Pancreas (tissue), 10 donors: ENCODE measurements around the gene CORO1C. TPM values are rescaled to one million over a fixed set of nuclear protein-coding genes. Genes with fewer than 3 reads are reported as not detected.
A peak's percentile ranks its signal among the peaks of the same experiment; 100 is the strongest.

Experiments
- ATAC-seq, 4 donors: fragments of 200-7000 bp; cut with Tn5 transposase; one replicate each; pipeline versions ENCODE4 v1.8.0 to v1.9.1; 2020; ENCODE audit warnings: mild to moderate bottlenecking in 4 of 4, moderate library complexity in 4 of 4
- DNase-seq, 6 donors: peaks; one replicate each; pipeline ENCODE4 v3.0.0-alpha.2; 2020
- FAIRE-seq: peaks from 2 replicates; lab custom pipeline; 2012; peaks lifted over from hg19 to GRCh38; lab: Jason Lieb, UNC
- H3K27ac ChIP-seq, 4 donors: fragments of 200-600 bp; sonication (generic); 1 replicate in 3 of 4; 2 replicates in 1 of 4; pipeline versions ENCODE4 v1.5.0 to v1.8.0; 2020
- H3K27me3 ChIP-seq, 4 donors: fragments of 200-600 bp; one replicate each; pipeline ENCODE4 v1.8.0; 2021
- H3K36me3 ChIP-seq, 3 donors: fragments of 200-600 bp; sonication (generic) in 1 of 3; one replicate each; pipeline versions ENCODE4 v1.5.0 to v1.8.0; 2020 to 2021
- H3K4me1 ChIP-seq, 3 donors: fragments of 200-600 bp; one replicate each; pipeline ENCODE4 v1.8.0; 2021
- H3K4me3 ChIP-seq, 4 donors: fragments of 200-600 bp; sonication (generic) in 2 of 4; one replicate each; pipeline versions ENCODE4 v1.5.0 to v1.8.0; 2020 to 2021
- H3K9me3 ChIP-seq, 4 donors: fragments of 200-600 bp; one replicate each; pipeline ENCODE4 v1.8.0; 2021
- CTCF ChIP-seq, 4 donors: fragments of 200-600 bp; sonication (generic) in 3 of 4; IDR thresholded peaks; one replicate each; pipeline versions ENCODE4 v1.5.0 to v1.8.0; 2021; ENCODE audit warnings: antibody characterized with exemption in 4 of 4
- WGBS, 2 donors: extraction: QIAGEN DNeasy Blood & Tissue Kit; methylation state at CpG; one replicate each; pipeline ENCODE4 v1.1.7; 2013; 5-methylcytosine and 5-hydroxymethylcytosine counted together
- intact Hi-C, 3 donors: fragments of 100-400 bp; cut with DNase I; formaldehyde crosslinking; loops; one replicate each; pipeline versions ENCODE4 v1.11.1 to v1.14.2; 2022
- polyA plus RNA-seq, 2 donors: library from polyadenylated mRNA; stranded (reverse); fragments of 200-250 nt; gene quantifications; one replicate each; pipeline ENCODE4 v1.2.3, GENCODE V29; 2013
- total RNA-seq, 6 donors: library from RNA; stranded (reverse); fragmentation: NEBNext Ultra II Directional in 4 of 6; extraction: Animal tissue kit (Norgen Biotek cat#: 25700) in 4 of 6; gene quantifications; one replicate each; pipeline versions ENCODE4 v1.2.1 to v1.2.4, GENCODE V29; 2021 to 2023
- donor health status: healthy with polysubstance abuse.
- donor health status: DM: no; HTN: no; CAD: no; lungs with moderate emphysema.
- donor health status: DM: no; HTN: no; CAD: no.
- donor health status: control.
- donor health status: control.
- donor health status: Bipolar disorder and iron deficiency.
- donor health status: DM: yes; HTN: yes; CAD: no.
- donor health status: DM: no; HTN: no; CAD: no.
- donor health status: DM: no; HTN: no; CAD: no.
- donor health status: DM: yes; HTN: yes; CAD: no.

The CORO1C gene
- total and polyA plus RNA-seq, 8 donors = 9.9 to 62.3 (median 15.4) TPM

GRCh38 chr12:108678104-108678730 is 53.1 kb downstream of the CORO1C start:
- Histone ChIP-seq H3K9me3 (no peaks in the 10 kb centered on the region), H3K4me1 (peaks cover 0 to 10% (median 8%) of the 10 kb centered on the region in 3 donors), H3K36me3 (no peaks in the 10 kb centered on the region), H3K4me3 (no peak overlapping the region), H3K27me3 (no peaks in the 10 kb centered on the region), H3K27ac (no peak overlapping the region)
- FAIRE-seq = no peak
- no peak for ATAC-seq
- no peak for TF ChIP-seq CTCF (IDR thresholded peaks at IDR 0.05)
- intact Hi-C loops = no loop called here
- 90 to 93% methylated on average over 9 of the region's 9 CpGs for WGBS, 2 donors
- DNase-seq = no peak

GRCh38 chr12:108677381-108677780 is 53.9 kb downstream of the CORO1C start:
- DNase-seq (no peak), ATAC-seq (peak in 2 of 4 donors; percentile 62 to 67), FAIRE-seq (no peak)
- Histone ChIP-seq H3K36me3 (no peaks in the 10 kb centered on the region), H3K27me3 (no peaks in the 10 kb centered on the region), H3K4me3 (no peak overlapping the region), H3K27ac (no peak overlapping the region), H3K4me1 (peaks cover 0 to 9% (median 8%) of the 10 kb centered on the region in 3 donors), H3K9me3 (no peaks in the 10 kb centered on the region)
- 54 to 59% methylated on average over 3 of the region's 3 CpGs for WGBS, 2 donors
- intact Hi-C loops = no loop called here
- no peak for TF ChIP-seq CTCF (IDR thresholded peaks at IDR 0.05)

- FAIRE-seq (no peak), ATAC-seq (no peak), DNase-seq (no peak)
- Histone ChIP-seq H3K9me3 (no peaks in the 10 kb centered on the region), H3K4me1 (peaks cover 0 to 8% (median 5%) of the 10 kb centered on the region in 3 donors), H3K36me3 (no peaks in the 10 kb centered on the region), H3K27me3 (no peaks in the 10 kb centered on the region), H3K4me3 (no peak overlapping the region), H3K27ac (no peak overlapping the region)
- TF ChIP-seq CTCF (IDR thresholded peaks at IDR 0.05) = no peak
- intact Hi-C loops = no loop called here
- WGBS, 2 donors = 75 to 76% methylated on average over 5 of the region's 5 CpGs
These were observed 54.6 kb downstream of the CORO1C start for GRCh38 chr12:108676707-108677106.

GRCh38 chr12:108675792-108676191 is 55.5 kb downstream of the CORO1C start:
- Histone ChIP-seq H3K36me3 (no peaks in the 10 kb centered on the region), H3K4me3 (no peak overlapping the region), H3K27ac (no peak overlapping the region), H3K4me1 (peaks cover 0 to 8% (median 5%) of the 10 kb centered on the region in 3 donors), H3K9me3 (no peaks in the 10 kb centered on the region), H3K27me3 (no peaks in the 10 kb centered on the region)
- FAIRE-seq (no peak), ATAC-seq (no peak), DNase-seq (no peak)
- intact Hi-C loops = no loop called here
- no peak for TF ChIP-seq CTCF (IDR thresholded peaks at IDR 0.05)
- 81 to 85% methylated on average over 4 of the region's 4 CpGs for WGBS, 2 donors

- DNase-seq (no peak), ATAC-seq (no peak), FAIRE-seq (no peak)
- Histone ChIP-seq H3K36me3 (no peaks in the 10 kb centered on the region), H3K27me3 (no peaks in the 10 kb centered on the region), H3K9me3 (no peaks in the 10 kb centered on the region), H3K27ac (no peak overlapping the region), H3K4me3 (no peak overlapping the region), H3K4me1 (peaks cover 3 to 18% (median 15%) of the 10 kb centered on the region in 3 donors)
- no peak for TF ChIP-seq CTCF (IDR thresholded peaks at IDR 0.05)
- intact Hi-C loops = no loop called here
- 78 to 85% methylated on average over 3 of the region's 3 CpGs for WGBS, 2 donors
These were observed 59.3 kb downstream of the CORO1C start for GRCh38 chr12:108672054-108672453.
